ENCODE results near the gene CLTB.

Gene CLTB

GRCh38 chr5:176426876-176427275 is 10.5 kb upstream of the CLTB start:
- DNase-seq (ENCODE audit: extremely low read depth, low read depth), result no peak
- no peak for TF ChIP-seq CTCF (IDR thresholded peaks at IDR 0.05; ENCODE audit: low read depth, low read length, missing control alignments)
- no peak overlapping the region for H3K4me3 ChIP-seq (replicated peaks; ENCODE audit: low read depth, low read length)

- no peak for TF ChIP-seq CTCF (IDR thresholded peaks at IDR 0.05; ENCODE audit: low read depth, low read length, missing control alignments)
- DNase-seq (ENCODE audit: extremely low read depth, low read depth), result no peak
- H3K4me3 ChIP-seq (replicated peaks; ENCODE audit: low read depth, low read length), result no peak overlapping the region
Observed at GRCh38 chr5:176425791-176426190, 9.5 kb upstream of the CLTB start.

GRCh38 chr5:176425138-176425537 is 8.8 kb upstream of the CLTB start:
- no peak for TF ChIP-seq CTCF (IDR thresholded peaks at IDR 0.05; ENCODE audit: low read depth, low read length, missing control alignments)
- no peak overlapping the region for H3K4me3 ChIP-seq (replicated peaks; ENCODE audit: low read depth, low read length)
- no peak for DNase-seq (ENCODE audit: extremely low read depth, low read depth)

- DNase-seq (ENCODE audit: extremely low read depth, low read depth), result no peak
- no peak for TF ChIP-seq CTCF (IDR thresholded peaks at IDR 0.05; ENCODE audit: low read depth, low read length, missing control alignments)
- no peak overlapping the region for H3K4me3 ChIP-seq (replicated peaks; ENCODE audit: low read depth, low read length)
Observed at GRCh38 chr5:176424181-176424580, 7.8 kb upstream of the CLTB start.

GRCh38 chr5:176420972-176421544 is 4.7 kb upstream of the CLTB start:
- DNase-seq (ENCODE audit: extremely low read depth, low read depth), result no peak
- no peak overlapping the region for H3K4me3 ChIP-seq (replicated peaks; ENCODE audit: low read depth, low read length)
- no peak for TF ChIP-seq CTCF (IDR thresholded peaks at IDR 0.05; ENCODE audit: low read depth, low read length, missing control alignments)

GRCh38 chr5:176420086-176420485 is 3.7 kb upstream of the CLTB start:
- no peak overlapping the region for H3K4me3 ChIP-seq (replicated peaks; ENCODE audit: low read depth, low read length)
- DNase-seq (ENCODE audit: extremely low read depth, low read depth), result no peak
- no peak for TF ChIP-seq CTCF (IDR thresholded peaks at IDR 0.05; ENCODE audit: low read depth, low read length, missing control alignments)

- no peak overlapping the region for H3K4me3 ChIP-seq (replicated peaks; ENCODE audit: low read depth, low read length)
- TF ChIP-seq CTCF (IDR thresholded peaks at IDR 0.05; ENCODE audit: low read depth, low read length, missing control alignments), result no peak
- DNase-seq (ENCODE audit: extremely low read depth, low read depth), result no peak
Observed at GRCh38 chr5:176418251-176418650, 1.9 kb upstream of the CLTB start.

All from HFF-Myc (cell line).